NCI-H1092 treated with DMSO at 0.1 percent for 48 hours (cell line): ENCODE data around the gene IGFBP4.
"Not testable (repeated sequence)": the region's sequence is repeated elsewhere in the genome, so short reads cannot be mapped to it uniquely, and the experiment has no call there.

Source experiments
- DNase-seq: peaks from one replicate; lab custom pipeline; 2025; lab: John Stamatoyannopoulos, UW

IGFBP4 gene

DNA sequence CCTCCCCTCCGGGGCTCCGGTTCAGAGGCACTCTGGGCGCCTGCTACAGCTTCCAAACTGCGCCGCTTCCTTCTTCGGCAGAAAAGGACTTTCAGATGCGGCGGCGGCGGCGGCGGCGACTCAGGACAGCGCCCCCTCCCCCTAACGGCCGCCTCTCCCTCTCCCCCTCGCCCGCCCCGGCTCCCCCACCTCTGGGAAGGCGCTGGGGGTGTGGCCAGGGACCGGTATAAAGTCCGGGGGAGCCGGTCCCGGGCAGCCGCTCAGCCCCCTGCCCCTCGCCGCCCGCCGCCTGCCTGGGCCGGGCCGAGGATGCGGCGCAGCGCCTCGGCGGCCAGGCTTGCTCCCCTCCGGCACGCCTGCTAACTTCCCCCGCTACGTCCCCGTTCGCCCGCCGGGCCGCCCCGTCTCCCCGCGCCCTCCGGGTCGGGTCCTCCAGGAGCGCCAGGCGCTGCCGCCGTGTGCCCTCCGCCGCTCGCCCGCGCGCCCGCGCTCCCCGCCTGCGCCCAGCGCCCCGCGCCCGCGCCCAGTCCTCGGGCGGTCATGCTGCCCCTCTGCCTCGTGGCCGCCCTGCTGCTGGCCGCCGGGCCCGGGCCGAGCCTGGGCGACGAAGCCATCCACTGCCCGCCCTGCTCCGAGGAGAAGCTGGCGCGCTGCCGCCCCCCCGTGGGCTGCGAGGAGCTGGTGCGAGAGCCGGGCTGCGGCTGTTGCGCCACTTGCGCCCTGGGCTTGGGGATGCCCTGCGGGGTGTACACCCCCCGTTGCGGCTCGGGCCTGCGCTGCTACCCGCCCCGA, at the start of gene IGFBP4:
IGFBP4 (plus strand) TSS at position 255 of the 792 bp plus-strand sequence; CDS start at position 541, 286 bp downstream.
- peak; percentile 51 for DNase-seq

DNA sequence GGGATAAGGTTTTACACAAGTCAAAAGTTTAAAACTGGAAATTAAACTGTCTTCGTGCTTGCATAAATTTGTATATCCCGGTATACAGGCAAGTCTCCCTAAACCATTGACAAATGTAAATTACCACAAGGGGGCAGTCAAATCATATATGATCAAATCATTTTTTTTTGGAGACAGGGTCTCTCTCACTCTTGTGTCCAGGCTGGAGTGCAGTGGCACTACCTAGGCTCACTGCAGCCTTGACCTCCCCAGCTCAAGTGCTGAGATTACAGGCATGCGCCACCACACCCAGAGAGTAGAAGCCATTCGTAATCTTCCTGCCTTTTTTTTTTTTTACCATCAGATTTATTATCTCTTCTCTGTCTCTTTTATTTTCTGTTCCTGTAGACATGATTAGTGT, 44.1 kb upstream of the IGFBP4 start:
- DNase-seq, result peak; percentile 31

DNA sequence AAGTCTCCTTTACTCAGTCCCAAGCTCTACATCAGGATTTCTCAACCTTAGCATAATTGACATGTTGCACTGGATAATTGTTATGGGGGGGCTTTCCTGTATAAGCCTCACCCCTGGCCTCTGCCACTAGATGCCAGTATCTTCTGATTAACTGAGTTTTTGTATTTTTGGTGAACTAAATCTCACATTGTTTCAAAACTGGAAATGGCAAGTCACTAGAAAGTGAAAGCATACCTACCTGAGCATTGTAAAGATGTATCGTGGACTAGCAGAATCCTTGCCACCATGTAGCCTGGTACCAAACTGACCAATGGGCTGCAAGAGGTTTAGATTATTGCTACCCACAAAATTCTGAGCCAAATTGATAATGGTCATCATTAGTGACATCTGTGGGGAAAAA, 40.6 kb upstream of the IGFBP4 start:
- DNase-seq, result no peak

DNA sequence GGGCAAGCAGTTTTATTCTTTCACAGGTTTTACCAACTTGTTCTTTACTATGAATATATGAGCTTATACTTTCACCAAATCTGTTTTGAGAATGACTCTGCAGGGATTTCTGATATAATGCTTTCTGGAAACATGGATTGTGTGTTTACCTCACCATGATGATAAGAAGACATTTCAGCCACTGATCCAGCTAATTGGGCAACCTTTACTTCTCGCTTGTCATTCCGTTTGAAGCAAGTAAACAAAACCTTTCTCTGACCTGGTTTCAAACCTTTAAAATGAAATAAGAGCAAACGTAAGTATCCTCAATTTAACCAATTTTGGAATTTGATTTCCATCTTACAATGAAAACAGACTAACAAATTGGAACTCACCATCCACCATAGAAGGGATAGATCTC, 39.2 kb upstream of the IGFBP4 start:
- DNase-seq, result no peak

DNA sequence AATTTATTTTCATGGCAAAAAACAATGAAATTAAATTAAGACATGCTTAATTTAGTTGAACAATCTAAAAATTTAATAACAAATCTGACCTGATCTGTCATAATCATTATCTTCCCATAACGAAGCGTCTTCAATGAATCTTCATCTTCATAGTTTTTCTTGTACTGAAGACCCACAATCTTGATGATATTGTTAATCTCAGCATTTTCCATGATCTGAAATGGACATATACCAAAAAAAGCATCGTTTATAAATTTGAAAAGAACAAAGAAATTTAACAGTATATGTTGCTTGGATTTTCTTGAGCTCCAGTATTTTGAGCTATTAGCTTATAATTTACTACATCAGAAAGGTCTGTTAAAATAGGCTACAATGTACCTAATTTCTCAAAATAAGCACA, 35.8 kb upstream of the IGFBP4 start:
- no peak for DNase-seq

DNA sequence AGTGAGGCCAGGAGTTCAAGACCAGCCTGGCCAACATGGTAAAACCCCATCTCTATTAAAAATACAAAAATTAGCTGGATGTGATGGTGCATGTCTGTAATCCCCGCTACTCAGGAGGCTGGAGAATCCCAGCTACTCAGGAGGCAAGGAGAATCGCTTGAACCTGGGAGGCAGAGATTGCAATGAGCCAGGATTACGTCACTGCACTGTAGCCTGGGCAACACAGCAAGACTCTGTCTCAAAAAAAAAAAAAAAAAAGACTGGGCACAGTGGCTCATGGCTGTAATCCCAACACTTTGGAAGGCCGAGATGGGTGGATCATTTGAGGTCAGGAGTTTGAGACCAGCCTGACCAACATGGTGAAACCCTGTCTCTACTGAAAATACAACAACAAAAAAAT, 33.7 kb upstream of the IGFBP4 start:
- DNase-seq, result not testable (repeated sequence)

DNA sequence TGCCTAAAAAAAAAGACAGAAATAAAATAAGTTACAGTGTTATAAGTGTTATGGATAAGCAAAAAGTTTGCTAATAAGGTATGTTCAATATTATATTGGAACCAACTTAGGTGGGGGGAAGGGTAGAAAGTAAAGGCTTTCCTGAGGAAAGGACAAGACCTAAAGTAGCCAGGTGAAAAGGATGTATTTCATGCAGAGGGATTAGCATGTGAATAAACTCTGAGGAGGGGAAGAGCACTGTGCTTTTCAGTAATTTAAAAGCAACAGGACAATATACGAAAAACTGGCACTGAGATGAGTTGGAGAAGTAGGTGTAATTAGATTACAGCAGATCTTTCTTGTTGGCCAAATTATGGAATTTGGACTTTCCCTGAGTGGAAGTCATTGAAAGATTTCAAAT, 33.2 kb upstream of the IGFBP4 start:
- DNase-seq, result no peak

DNA sequence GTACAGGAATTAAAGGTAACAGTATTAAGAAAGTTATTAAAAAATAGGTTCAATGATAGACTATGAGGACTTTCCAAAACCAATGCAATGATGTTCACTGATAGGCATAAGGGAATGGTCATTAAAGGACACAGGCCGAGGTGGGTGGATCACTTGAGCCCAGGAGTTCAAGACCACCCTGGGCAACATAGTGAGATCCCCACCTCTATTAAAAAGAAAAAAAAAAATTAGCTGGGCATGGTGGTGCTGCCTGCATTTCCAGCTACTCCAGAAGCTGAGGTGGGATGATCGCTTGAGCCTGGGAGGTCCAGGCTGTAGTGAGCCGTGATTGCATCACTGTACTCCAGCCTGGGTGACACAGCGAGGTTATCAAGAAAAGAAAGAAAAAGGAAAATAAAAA, 31.4 kb upstream of the IGFBP4 start:
- no peak for DNase-seq

DNA sequence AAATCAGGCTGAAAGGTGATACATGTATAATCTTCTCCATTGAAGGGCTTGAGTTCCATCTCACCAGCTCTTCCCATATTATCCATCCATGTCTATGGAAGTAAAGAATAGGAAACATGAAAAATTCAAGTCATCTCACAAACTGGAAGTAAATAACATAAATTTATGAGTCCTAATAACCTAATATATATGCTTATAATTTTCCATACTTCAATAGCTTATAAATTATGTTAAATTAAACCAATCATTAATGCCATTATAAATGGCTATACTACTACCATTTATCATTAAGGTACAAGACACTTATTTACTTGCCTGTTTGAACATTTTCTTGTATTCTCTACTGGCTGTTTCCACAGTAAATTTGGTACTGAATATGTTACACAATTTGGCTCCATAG, 30.4 kb upstream of the IGFBP4 start:
- DNase-seq, result no peak

DNA sequence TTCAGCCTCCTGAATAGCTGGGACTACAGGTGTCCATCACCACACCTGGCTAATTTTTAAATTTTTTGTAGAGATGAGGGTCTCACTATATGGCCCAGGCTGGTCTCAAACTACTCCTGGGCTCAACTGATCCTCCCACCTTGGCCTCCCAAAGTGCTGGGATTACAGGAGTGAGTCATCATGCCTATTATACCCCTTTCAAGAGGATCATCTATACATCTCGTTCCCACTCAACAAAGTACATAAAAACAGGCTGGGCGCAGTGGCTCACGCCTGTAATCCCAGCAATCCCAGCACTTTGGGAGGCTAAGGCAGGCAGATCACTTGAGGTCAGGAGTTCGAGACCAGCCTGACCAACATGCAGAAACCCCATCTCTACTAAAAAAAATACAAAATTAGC, 28.9 kb upstream of the IGFBP4 start:
- not testable (repeated sequence) for DNase-seq

DNA sequence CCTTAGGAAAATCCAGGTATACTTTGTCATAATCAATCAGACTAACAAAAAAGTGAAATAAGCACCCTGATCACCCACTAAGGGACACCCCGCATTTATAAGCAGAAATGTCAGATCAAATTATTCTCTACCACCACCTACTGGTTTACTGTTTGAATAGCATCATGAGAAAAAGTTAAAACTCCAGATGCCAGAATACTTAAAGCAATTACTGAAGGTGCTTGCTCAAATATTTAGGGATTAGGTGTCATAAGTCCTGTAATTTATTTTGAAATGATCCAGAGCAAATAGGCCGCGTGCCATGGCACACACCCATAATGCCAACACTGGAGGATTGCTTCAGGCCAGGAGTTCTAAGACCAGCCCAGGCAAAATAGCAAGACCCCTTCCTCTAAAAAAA, 27.9 kb upstream of the IGFBP4 start:
- DNase-seq, result peak; percentile 16

DNA sequence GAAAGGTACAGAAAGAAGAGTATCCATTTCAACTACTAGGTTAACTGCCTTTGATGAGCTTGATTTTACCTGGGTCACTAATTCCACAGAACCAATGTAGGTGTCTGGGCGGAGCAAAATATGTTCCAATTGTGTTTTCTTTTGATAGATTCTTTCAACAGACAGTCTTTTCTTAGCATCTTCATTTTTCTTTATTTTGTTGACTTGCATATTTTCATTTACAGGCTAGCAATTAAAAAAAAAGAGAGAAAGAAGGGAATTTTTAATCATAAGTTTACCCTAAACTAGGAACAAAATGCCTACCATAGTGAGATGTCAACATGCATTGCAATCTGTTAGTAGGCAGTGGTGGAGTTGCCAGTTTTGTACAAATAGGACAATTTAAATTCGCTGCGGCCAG, 26.6 kb upstream of the IGFBP4 start:
- DNase-seq, result no peak

DNA sequence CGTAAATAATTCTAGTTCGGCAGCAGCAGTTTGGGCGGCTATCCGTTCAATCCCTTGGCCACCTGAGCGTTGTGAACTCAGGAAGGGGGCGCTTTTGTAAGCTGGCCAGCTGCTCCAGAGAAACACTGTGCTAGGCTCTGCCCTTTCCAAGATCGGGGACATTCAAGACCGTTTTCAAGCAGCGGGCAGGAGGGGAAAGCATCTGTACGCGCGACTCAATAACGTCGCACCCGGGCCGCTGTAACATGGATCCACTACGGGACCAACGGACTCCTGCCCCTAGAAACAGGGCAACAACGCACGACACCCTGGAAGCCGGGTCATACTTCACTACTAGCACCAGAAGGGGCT, 26.0 kb upstream of the IGFBP4 start:
- peak; percentile 35 for DNase-seq

DNA sequence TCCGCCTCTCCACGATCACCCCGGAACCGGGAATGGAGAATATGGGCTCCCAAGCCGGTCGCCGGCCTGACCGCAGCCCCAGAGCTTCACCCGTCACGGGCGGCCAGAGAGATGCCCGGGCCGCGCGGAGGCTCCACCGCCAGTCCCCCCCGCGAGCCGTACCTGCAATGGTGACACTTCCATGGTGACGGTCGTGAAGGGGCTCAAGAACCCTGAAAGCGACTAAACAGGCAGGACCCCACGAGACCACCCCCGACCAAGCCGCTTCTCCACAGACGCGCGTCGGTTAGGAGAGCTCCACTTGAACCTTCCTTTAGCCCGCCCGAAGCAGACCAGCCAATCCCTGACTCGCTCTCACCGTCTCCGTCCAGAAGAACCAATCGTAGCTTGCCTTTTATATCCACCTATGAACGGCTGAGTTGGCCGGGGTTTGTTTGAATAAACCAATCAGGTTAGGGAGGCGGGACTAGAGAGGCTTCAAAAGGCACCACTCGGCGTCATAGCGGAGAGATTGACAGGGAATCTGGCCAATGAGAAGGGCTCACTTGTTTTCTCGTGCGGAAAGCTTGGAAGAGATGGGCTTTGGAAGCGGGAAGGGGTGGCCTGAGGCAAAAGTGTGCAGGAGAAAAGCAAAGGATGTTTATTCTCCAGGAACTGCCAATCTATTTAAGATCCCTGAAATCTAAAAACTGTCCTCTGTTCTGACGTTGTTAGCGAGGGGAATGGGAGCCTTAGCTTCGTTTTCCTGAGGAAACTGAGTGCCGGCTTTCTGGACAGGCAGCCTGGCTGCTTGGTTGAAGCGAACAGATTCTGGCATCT, 25.4 kb upstream of the IGFBP4 start, which contains the start of gene TOP2A:
TOP2A (minus strand) TSS at position 288 of the 819 bp plus-strand sequence; CDS start at position 183, 105 bp downstream.
- peak; percentile 100 for DNase-seq

DNA sequence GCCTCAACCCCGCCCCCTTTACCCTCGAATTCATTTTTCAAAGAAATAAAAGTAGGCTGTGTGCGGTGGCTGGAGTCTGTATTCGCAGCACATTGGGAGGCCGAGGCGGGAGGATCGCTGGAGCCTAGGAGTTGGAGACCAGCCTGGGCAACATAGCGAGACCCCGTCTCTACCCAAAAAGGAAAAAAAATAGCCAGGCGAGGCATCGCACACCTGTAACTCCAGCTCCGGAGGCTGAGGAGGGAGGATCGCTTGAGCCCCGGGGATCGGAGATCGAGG, 24.9 kb upstream of the IGFBP4 start:
- no peak for DNase-seq

DNA sequence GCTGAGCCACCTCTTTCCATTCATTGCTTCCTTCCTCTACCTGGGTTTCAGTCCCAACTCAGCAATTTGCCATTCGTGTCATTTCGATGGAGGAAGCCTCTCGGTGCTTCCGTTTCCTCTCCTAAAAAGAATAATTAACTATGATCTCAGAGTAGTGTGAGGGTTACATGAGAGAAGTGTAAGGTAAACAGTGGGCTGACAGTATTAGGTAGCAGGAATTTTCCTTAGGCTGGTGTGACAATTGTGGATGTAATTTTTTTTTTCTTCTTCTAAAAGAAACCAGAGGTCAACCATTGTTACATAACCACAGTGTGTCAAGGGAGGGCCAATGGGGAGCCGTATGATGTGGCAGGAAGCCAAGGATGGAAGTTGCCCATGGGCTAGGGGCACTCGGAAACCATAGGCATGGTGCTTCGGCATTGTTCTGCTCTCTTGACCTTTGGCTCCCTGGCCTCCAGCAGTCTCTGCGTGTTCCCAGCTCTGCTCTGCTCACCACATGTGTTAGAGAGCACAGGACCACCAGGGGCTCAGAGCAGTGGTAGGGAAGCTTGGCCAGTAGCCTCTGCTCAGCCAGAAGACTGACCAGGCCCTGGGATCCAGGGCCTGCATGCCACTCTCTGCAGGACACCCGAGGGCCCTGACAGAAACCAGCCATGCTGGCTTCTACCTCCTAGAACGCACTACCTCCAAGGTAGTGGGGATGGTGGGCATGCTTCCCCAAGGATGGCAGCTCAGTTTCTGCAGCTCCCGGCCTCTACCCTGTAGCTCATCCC, 23.5 kb upstream of the IGFBP4 start:
- no peak for DNase-seq

DNA sequence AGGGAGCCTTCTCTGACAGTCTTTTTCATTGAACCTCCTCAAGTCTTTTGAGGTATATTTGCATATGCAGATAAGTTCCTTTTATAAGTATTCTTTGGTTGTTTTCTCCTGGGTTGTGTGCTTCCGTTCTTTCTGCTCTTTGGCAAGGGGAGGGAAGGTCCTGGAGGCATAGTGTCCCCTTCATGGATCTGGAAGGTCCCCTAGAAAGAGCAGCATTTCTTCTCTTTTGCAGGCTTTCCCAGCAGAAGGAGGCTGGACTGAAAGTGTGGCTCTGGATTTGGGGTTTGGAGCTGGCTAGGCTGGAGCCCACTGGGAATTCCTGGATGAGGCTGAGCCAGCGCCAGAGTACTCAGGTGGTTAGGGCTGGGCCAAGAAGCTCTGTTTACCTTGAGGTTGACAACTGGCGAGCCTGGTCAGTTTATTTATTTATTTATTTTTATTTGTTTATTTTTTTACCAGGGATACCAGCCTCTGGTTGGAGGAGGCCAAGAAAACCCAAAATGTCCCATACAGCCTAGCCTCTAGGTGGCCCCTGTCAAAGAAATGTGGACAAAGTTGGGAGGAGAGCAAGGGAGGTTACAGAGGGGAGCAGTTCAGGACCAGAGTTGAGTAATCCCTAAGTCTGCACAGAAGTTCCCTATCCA, 20.1 kb upstream of the IGFBP4 start:
- no peak for DNase-seq

DNA sequence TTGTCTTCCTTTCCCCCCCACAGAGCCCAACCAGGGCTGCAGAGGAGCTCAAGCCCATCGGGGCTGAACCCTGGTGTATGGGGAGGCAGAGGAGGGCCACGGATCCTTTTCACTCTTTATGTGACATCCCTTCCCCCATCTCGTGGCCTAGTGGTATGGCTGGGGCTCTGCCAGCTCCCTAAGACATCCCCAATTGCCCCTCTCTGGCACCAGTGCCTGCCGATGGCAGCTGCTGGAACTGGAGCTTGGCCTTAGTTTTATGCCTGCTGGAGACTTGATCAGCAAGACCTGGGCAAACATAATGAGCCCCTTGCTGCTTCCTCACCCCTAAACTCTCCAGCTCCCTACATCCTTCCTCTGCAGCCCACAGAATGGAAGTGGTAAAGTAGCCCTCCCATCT, 17.5 kb upstream of the IGFBP4 start:
- no peak for DNase-seq

DNA sequence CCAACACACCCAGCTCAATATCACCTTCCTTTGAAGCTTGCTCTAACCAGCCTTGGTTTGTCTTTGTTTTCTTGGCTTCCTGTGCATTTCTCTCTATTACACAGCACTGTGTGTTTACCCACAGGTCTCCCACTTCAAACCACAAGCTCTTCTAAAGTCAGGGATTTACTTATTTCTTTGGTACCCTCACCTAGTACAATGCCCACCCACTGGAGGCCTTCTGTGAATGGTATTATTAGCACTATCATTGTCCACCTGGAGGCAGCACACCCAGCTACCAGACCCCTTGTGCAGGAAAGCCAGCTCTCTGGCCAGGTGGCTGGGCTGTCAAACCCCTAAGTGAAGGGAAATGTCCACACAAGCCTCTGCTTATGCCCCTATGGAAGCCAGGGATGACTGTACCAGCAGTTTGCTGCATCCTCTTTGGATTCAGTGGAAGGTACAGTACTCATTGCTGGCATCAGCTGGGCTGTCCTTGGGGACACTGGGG, 16.2 kb upstream of the IGFBP4 start:
- no peak for DNase-seq

DNA sequence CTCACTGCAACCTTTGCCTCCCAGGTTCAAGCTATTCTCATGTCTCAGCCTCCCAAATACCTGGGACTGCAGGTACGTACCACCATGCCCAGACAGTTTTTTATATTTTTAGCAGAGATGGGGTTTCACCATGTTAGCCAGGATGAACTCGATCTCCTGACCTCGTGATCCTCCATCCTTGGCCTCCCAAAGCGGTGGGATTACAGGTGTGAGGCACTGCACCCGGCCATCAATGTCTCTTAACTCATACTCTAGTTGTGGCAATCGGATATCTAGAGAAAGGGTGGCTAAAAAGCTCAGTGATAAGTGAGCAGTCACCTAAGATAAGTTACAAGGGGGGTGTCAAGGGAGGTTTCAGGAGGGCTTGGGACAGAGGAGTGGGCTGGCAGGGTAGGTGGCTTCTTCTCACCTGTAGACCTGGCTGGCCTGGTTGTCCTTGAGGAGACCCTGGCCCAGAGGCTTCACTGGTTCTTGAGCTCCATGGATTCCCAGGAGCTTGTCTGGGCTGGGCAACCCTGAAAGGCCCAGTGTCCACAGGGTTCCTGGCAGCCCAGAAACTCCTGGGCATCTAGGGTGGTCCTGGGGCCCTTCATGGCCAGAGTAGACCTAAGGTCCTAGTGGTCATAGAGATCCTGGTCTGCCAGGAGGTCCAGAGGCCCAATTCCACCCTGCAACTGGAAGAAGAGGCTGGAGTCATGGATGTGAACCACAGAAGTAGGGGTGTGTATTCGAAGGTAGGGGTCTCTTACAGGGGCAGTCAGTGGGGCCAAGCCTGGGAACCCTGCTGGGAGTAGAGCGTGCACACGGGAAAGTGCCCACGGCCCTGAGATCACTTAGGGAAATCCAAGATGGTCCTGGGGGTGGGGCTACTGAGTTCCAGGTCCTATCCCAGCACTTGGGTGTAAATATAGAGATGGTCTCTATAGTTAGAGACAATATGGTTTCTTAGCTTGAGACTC, 12.7 kb upstream of the IGFBP4 start:
- no peak for DNase-seq

DNA sequence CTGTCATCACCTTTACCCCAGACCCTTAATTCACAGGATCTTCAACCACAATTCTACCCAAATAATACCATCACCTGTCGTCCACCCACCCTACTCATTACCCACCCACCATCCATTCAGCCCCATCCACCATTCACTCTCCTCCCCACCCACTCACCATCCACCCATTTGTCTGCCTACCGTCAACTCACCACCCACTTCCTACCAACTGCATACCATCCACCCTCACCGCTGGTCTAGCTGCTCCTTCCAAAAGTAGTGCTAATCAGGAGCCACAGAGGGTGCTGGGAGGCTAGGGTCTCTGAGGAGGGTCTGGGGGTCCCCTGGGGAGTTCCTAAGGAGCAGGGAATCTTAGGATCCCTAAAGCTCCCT, 12.0 kb upstream of the IGFBP4 start:
- no peak for DNase-seq
